ENCODE data around the gene TBC1D14.

GRCh38 chr4:6956434-6957147 lies 47.0 kb downstream of the TBC1D14 start:
- no peak for TF ChIP-seq CTCF (IDR thresholded peaks at IDR 0.05; ENCODE audit: insufficient read depth, low read length, poor library complexity, severe bottlenecking)
- no peak for TF ChIP-seq EZH2phosphoT487 (conservative IDR thresholded peaks at IDR 0.05; ENCODE audit: low read length)

Data from SU-DHL-6 (cell line).